IMR-90 (cell line): ENCODE measurements around the gene TMED6. TPM values are rescaled to one million over a fixed set of nuclear protein-coding genes. Genes with fewer than 3 reads are reported as not detected.

Experiments
- ATAC-seq: fragments of 200-7000 bp; cut with Tn5 transposase; 2 replicates; pipeline ENCODE4 v1.9.1; 2020; ENCODE audit warnings: low read depth, mild to moderate bottlenecking, moderate library complexity
- BruUV-seq: library from RNA; stranded (reverse); fragments of 400-500 nt; replicated peaks from 2 replicates; lab custom pipeline; 2021; lab: Mats Ljungman, UMichigan
- CTCF ChIA-PET: fragments of 300-600 bp; formaldehyde crosslinking; extraction: SDS; loops from one replicate; lab custom pipeline; 2021; ENCODE audit warnings: antibody characterized with exemption; lab: Yijun Ruan, JAX
- POLR2A ChIA-PET: fragments of 300-600 bp; sonication (Branson Sonifier 250); formaldehyde crosslinking; loops from one replicate; lab custom pipeline; 2022; ENCODE audit warnings: antibody characterized with exemption; ENCODE audit not compliant: unreplicated experiment; lab: Charles Lee
- DNase-seq: peaks from one replicate; pipeline ENCODE4 v3.0.0; 2013
- H2AFZ ChIP-seq: replicated peaks from 2 replicates; pipeline ENCODE3; 2013; ENCODE audit warnings: low read length, mild to moderate bottlenecking; ENCODE audit not compliant: poor library complexity
- H2AK5ac ChIP-seq: 2 replicates; pipeline ENCODE4 v1.6.1; 2013; ENCODE audit warnings: low read depth, low read length, inconsistent platforms
- H2AK9ac ChIP-seq: replicated peaks from 2 replicates; pipeline ENCODE3; 2013; ENCODE audit warnings: mild to moderate bottlenecking, low read depth, low read length, moderate library complexity; ENCODE audit not compliant: poor library complexity
- H2BK120ac ChIP-seq: 2 replicates; pipeline ENCODE4 v1.6.1; 2013; ENCODE audit warnings: low read depth, low read length, inconsistent platforms
- H2BK15ac ChIP-seq: 3 replicates; pipeline ENCODE4 v1.6.1; 2013; ENCODE audit warnings: low read depth, low read length, inconsistent platforms
- H2BK20ac ChIP-seq: 2 replicates; pipeline ENCODE4 v1.6.1; 2013; ENCODE audit warnings: low read depth, mild to moderate bottlenecking, inconsistent platforms, low read length, moderate library complexity
- H2BK5ac ChIP-seq: 2 replicates; pipeline ENCODE4 v1.6.1; 2013; ENCODE audit warnings: mild to moderate bottlenecking, low read depth, low read length, inconsistent platforms; ENCODE audit not compliant: poor library complexity, severe bottlenecking
- H3K14ac ChIP-seq: replicated peaks from 2 replicates; pipeline ENCODE4 v1.6.1; 2013; ENCODE audit warnings: low read depth, low read length, inconsistent platforms
- H3K18ac ChIP-seq: 2 replicates; pipeline ENCODE4 v1.6.1; 2013; ENCODE audit warnings: low read depth, low read length, control low read depth
- H3K23ac ChIP-seq: 2 replicates; pipeline ENCODE4 v1.6.1; 2013; ENCODE audit warnings: low read depth, low read length, inconsistent platforms
- H3K27ac ChIP-seq: 2 replicates; pipeline ENCODE4 v1.5.1; 2013; ENCODE audit warnings: mild to moderate bottlenecking, control low read depth, low read length; ENCODE audit not compliant: insufficient read depth
- H3K27me3 ChIP-seq: 2 replicates; pipeline ENCODE4 v1.6.1; 2013; ENCODE audit warnings: low read length; ENCODE audit not compliant: control insufficient read depth, insufficient read depth
- H3K36me3 ChIP-seq: 2 replicates; pipeline ENCODE4 v1.6.1; 2013; ENCODE audit warnings: low read length, mixed read lengths; ENCODE audit not compliant: control insufficient read depth, insufficient read depth
- H3K4ac ChIP-seq: 2 replicates; pipeline ENCODE4 v1.6.1; 2013; ENCODE audit warnings: low read depth, low read length, inconsistent platforms
- H3K4me1 ChIP-seq: 2 replicates; pipeline ENCODE4 v1.6.1; 2013; ENCODE audit warnings: low read length, mixed read lengths; ENCODE audit not compliant: control insufficient read depth, insufficient read depth
- H3K4me2 ChIP-seq: 2 replicates; pipeline ENCODE4 v1.6.1; 2013; ENCODE audit warnings: low read depth, mild to moderate bottlenecking, control low read depth, low read length, moderate library complexity
- H3K4me3 ChIP-seq: 2 replicates; pipeline ENCODE4 v1.5.1; 2013; ENCODE audit warnings: low read depth, mild to moderate bottlenecking, control low read depth, low read length, moderate library complexity; ENCODE audit not compliant: insufficient read depth
- H3K56ac ChIP-seq: 2 replicates; pipeline ENCODE4 v1.6.1; 2013; ENCODE audit warnings: low read length, inconsistent platforms; ENCODE audit not compliant: insufficient read depth; ENCODE audit errors: extremely low read depth
- H3K79me1 ChIP-seq, 2 experiments: 2 replicates each; pipeline ENCODE4 v1.6.1; 2013; ENCODE audit warnings: low read length in 2 of 2, inconsistent platforms in 1 of 2, low read depth in 1 of 2
- H3K9ac ChIP-seq: 2 replicates; pipeline ENCODE4 v1.6.1; 2013; ENCODE audit warnings: low read depth, low read length, control low read depth
- H3K9me1 ChIP-seq: 2 replicates; pipeline ENCODE4 v1.6.1; 2013; ENCODE audit warnings: low read length, inconsistent platforms; ENCODE audit not compliant: insufficient read depth
- H3K9me3 ChIP-seq: 2 replicates; pipeline ENCODE4 v1.6.1; 2013; ENCODE audit warnings: low read length; ENCODE audit not compliant: control insufficient read depth, insufficient read depth
- H4K20me1 ChIP-seq: 2 replicates; pipeline ENCODE4 v1.6.1; 2013; ENCODE audit warnings: low read length, inconsistent platforms; ENCODE audit not compliant: insufficient read depth
- H4K5ac ChIP-seq: 2 replicates; pipeline ENCODE4 v1.6.1; 2013; ENCODE audit warnings: mild to moderate bottlenecking, low read depth, low read length, control low read depth
- H4K8ac ChIP-seq, 2 experiments: 2 replicates each; pipeline ENCODE4 v1.6.1; 2013; ENCODE audit warnings: low read depth in 2 of 2, low read length in 2 of 2, control low read depth in 1 of 2, inconsistent platforms in 1 of 2
- H4K91ac ChIP-seq: 2 replicates; pipeline ENCODE4 v1.6.1; 2013; ENCODE audit warnings: low read depth, low read length, inconsistent platforms; ENCODE audit not compliant: insufficient read depth
- BHLHE40 ChIP-seq: fragments of 150-350 bp; IDR thresholded peaks from 2 replicates; pipeline ENCODE4 v1.6.1; 2016; ENCODE audit warnings: mild to moderate bottlenecking, low read depth, low read length
- CEBPB ChIP-seq: IDR thresholded peaks from 2 replicates; pipeline ENCODE4 v1.6.1; 2012; ENCODE audit warnings: low read depth, low read length, improper control_type of control experiment
- CHD1 ChIP-seq: IDR thresholded peaks from 2 replicates; pipeline ENCODE4 v1.6.1; 2012; ENCODE audit warnings: low read depth, low read length, improper control_type of control experiment
- CTCF ChIP-seq: conservative IDR thresholded peaks from 2 replicates; pipeline ENCODE4 v1.5.1; 2012; ENCODE audit warnings: mild to moderate bottlenecking, low read depth, low read length, improper control_type of control experiment
- ELK1 ChIP-seq: fragments of 150-350 bp; IDR thresholded peaks from 2 replicates; pipeline ENCODE4 v1.6.1; 2016; ENCODE audit warnings: low read depth, mild to moderate bottlenecking, low read length, moderate library complexity, borderline replicate concordance
- FOS ChIP-seq: fragments of 150-350 bp; IDR thresholded peaks from 2 replicates; pipeline ENCODE4 v1.6.1; 2016; ENCODE audit warnings: low read depth, low read length
- MAFK ChIP-seq: IDR thresholded peaks from 2 replicates; pipeline ENCODE4 v1.6.1; 2012; ENCODE audit warnings: low read depth, low read length, improper control_type of control experiment
- MAZ ChIP-seq: IDR thresholded peaks from 2 replicates; pipeline ENCODE4 v1.6.1; 2012; ENCODE audit warnings: low read depth, mild to moderate bottlenecking, low read length, improper control_type of control experiment, moderate library complexity, borderline replicate concordance
- MXI1 ChIP-seq: IDR thresholded peaks from 2 replicates; pipeline ENCODE4 v1.6.1; 2012; ENCODE audit warnings: low read depth, mild to moderate bottlenecking, low read length, moderate library complexity, borderline replicate concordance
- NFE2L2 ChIP-seq: fragments of 150-350 bp; IDR thresholded peaks from 2 replicates; pipeline ENCODE4 v1.6.1; 2016; ENCODE audit warnings: low read depth, mild to moderate bottlenecking, low read length
- RAD21 ChIP-seq: IDR thresholded peaks from 2 replicates; pipeline ENCODE4 v1.6.1; 2012; ENCODE audit warnings: low read length, improper control_type of control experiment
- RCOR1 ChIP-seq: IDR thresholded peaks from 2 replicates; pipeline ENCODE4 v1.6.1; 2012; ENCODE audit warnings: mild to moderate bottlenecking, low read length, improper control_type of control experiment; ENCODE audit not compliant: insufficient replicate concordance
- RFX5 ChIP-seq: IDR thresholded peaks from 2 replicates; pipeline ENCODE4 v1.8.0; 2012; ENCODE audit warnings: low read depth, mild to moderate bottlenecking, low read length, moderate library complexity
- SMC3 ChIP-seq: fragments of 150-350 bp; IDR thresholded peaks from 2 replicates; pipeline ENCODE4 v1.6.1; 2016; ENCODE audit warnings: low read depth, mild to moderate bottlenecking, antibody characterized with exemption, low read length, moderate library complexity
- WGBS, 2 experiments: methylation state at CpG; one replicate each; pipeline versions ENCODE4 v1.1.5 to v1.1.7; 2013; ENCODE audit warnings: missing lambda C conversion rate in 2 of 2; ENCODE audit not compliant: insufficient read length in 1 of 2; ENCODE audit errors: extremely low coverage in 2 of 2; 5-methylcytosine and 5-hydroxymethylcytosine counted together
- dilution Hi-C: fragments of 300-500 bp; cut with HindIII; formaldehyde crosslinking; loops from one replicate; pipeline ENCODE4 v1.14.3; 2018; ENCODE audit warnings: low sequenced_read_pairs; ENCODE audit not compliant: unreplicated experiment
- in situ Hi-C: fragments of 300-500 bp; cut with MboI; formaldehyde crosslinking; loops from 3 replicates; pipeline ENCODE4 v1.14.3; 2019; ENCODE audit warnings: low sequenced_read_pairs, inconsistent platforms, mixed read lengths
- intact Hi-C: fragments of 100-400 bp; cut with micrococcal nuclease; formaldehyde crosslinking; loops from 2 replicates; pipeline ENCODE4 v1.10.0; 2022
- polyA plus RNA-seq, 3 experiments: library from polyadenylated mRNA; depleted of rRNA; stranded (reverse); fragments of >200 nt; gene quantifications; 2 replicates each; pipeline ENCODE4 v1.2.3, GENCODE V29; 2012; ENCODE audit warnings: low replicate concordance in 1 of 3
- total RNA-seq: library from RNA; depleted of rRNA; stranded (reverse); fragments of >200 nt; gene quantifications from 2 replicates; pipeline ENCODE4 v1.2.3, GENCODE V29; 2012

TMED6 gene
- total and polyA plus RNA-seq, 2 of the 4 experiments (the other 2 are of a cell fraction), result 0.10 TPM; not detected in 1

GRCh38 chr16:69315486-69316311 lies 35.9 kb downstream of the TMED6 start:
- DNase-seq (no peak), ATAC-seq (no peak)
- BruUV-seq, result no TSS peak
- Histone ChIP-seq H2AK9ac (no peak overlapping the region), H3K14ac (no peak overlapping the region), H2AFZ (no peak overlapping the region), H3K56ac (no peak overlapping the region), H3K4me1 (peaks cover 4% of the 10 kb centered on the region), H4K91ac (no peak overlapping the region), H2BK20ac (no peak overlapping the region), H3K27me3 (no peaks in the 10 kb centered on the region), H3K9me1 (0 out of 2 replicates have a peak, but pooled peaks cover 3% of the 10 kb centered on the region), H3K4ac (no peak overlapping the region), H3K4me2 (no peak overlapping the region), H3K27ac (no peak overlapping the region), H3K36me3 (peaks cover 56% of the 10 kb centered on the region), H3K9me3 (no peaks in the 10 kb centered on the region), H3K4me3 (no peak overlapping the region), H2BK120ac (no peak overlapping the region), H3K23ac (no peak overlapping the region), H4K5ac (no peak overlapping the region), H2BK15ac (no peak overlapping the region), H3K18ac (no peak overlapping the region), H3K9ac (no peak overlapping the region), H2AK5ac (no peak overlapping the region), H3K79me1 (peaks cover 31 to 73% of the 10 kb centered on the region in 2 experiments), H2BK5ac (no peak overlapping the region), H4K20me1 (peaks cover 39% of the 10 kb centered on the region), H4K8ac (no peak overlapping the region)
- 96% methylated on average over 25 of the region's 30 CpGs; no CpG with 5 or more reads in 1 of the 2 experiments for WGBS, 2 experiments
- dilution Hi-C loops, result no loop called here
- TF ChIP-seq FOS (no peak), RFX5 (no peak), MXI1 (no peak), NFE2L2 (no peak), CTCF (no peak), MAFK (no peak), CHD1 (no peak), RCOR1 (no peak), RAD21 (no peak), MAZ (no peak), ELK1 (no peak), SMC3 (no peak), BHLHE40 (no peak), CEBPB (no peak)
- CTCF ChIA-PET, result no interaction called here
- in situ Hi-C loops, result no loop called here
- intact Hi-C loops, result no loop called here
- POLR2A ChIA-PET, result no interaction called here
